Heart right ventricle (tissue), 16 donors: ENCODE data around the gene ENKD1. TPM values are rescaled to one million over a fixed set of nuclear protein-coding genes. Genes with fewer than 3 reads are reported as not detected.
A peak's percentile ranks its signal among the peaks of the same experiment; 100 is the strongest.

Experiments
- ATAC-seq, 8 donors: fragments of 200-7000 bp; cut with Tn5 transposase; one replicate each; pipeline ENCODE4 v1.9.1; 2020; ENCODE audit warnings: mild to moderate bottlenecking in 8 of 8, moderate library complexity in 8 of 8, moderate number of reproducible peaks in 1 of 8
- DNase-seq, 2 donors: peaks; one replicate each; pipeline ENCODE4 v3.0.0-alpha.2; 2020
- H3K27ac ChIP-seq, 10 donors: fragments of 200-600 bp; sonication (generic) in 2 of 10; one replicate each; pipeline versions ENCODE4 v1.5.0 to v1.8.0; 2020 to 2022; ENCODE audit warnings: mild to moderate bottlenecking in 3 of 10
- H3K27me3 ChIP-seq, 7 donors: fragments of 200-600 bp; one replicate each; pipeline ENCODE4 v1.8.0; 2021 to 2022; ENCODE audit warnings: mild to moderate bottlenecking in 2 of 7
- H3K36me3 ChIP-seq, 9 donors: fragments of 200-600 bp; sonication (generic) in 1 of 9; one replicate each; pipeline versions ENCODE4 v1.5.0 to v1.8.0; 2020 to 2022; ENCODE audit warnings: mild to moderate bottlenecking in 2 of 9
- H3K4me1 ChIP-seq, 9 donors: fragments of 200-600 bp; sonication (generic) in 1 of 9; one replicate each; pipeline versions ENCODE4 v1.5.0 to v1.8.0; 2020 to 2022; ENCODE audit warnings: mild to moderate bottlenecking in 4 of 9
- H3K4me3 ChIP-seq, 10 donors: fragments of 200-600 bp; sonication (generic) in 2 of 10; one replicate each; pipeline versions ENCODE4 v1.5.0 to v1.8.0; 2020 to 2022; ENCODE audit warnings: mild to moderate bottlenecking in 7 of 10, moderate library complexity in 2 of 10
- H3K9me3 ChIP-seq, 11 donors: fragments of 200-600 bp in 10 of 11; sonication (generic) in 2 of 11; one replicate each; pipeline versions ENCODE4 v1.5.0 to v1.8.0; 2013 to 2022; ENCODE audit warnings: mild to moderate bottlenecking in 2 of 11, control low read depth in 1 of 11, moderate library complexity in 1 of 11
- WGBS, 2 donors: extraction: QIAGEN DNeasy Blood & Tissue Kit; methylation state at CpG; one replicate each; pipeline ENCODE4 v1.1.7; 2013; ENCODE audit warnings: inconsistent platforms in 1 of 2; 5-methylcytosine and 5-hydroxymethylcytosine counted together
- intact Hi-C, 10 donors: fragments of 100-400 bp; cut with DNase I; formaldehyde crosslinking; loops; one replicate each; pipeline versions ENCODE4 v1.11.1 to v1.14.2; 2022
- polyA plus RNA-seq, 2 donors: library from polyadenylated mRNA; stranded (reverse); fragments of 200-250 nt; gene quantifications; one replicate each; pipeline ENCODE4 v1.2.3, GENCODE V29; 2013
- total RNA-seq, 10 donors: library from RNA; stranded (reverse); fragmentation: NEBNext Ultra II Directional in 3 of 10; extraction: Animal tissue kit (Norgen Biotek cat#: 25700) in 3 of 10; gene quantifications; one replicate each; pipeline versions ENCODE4 v1.2.1 to v1.2.4, GENCODE V29; 2021 to 2023
- TF ChIP-seq, protein P1 (sequence below), 9 donors: fragments of 200-600 bp; sonication (generic) in 2 of 9; IDR thresholded peaks; one replicate each; pipeline versions ENCODE4 v1.5.0 to v1.8.0; 2021 to 2022; ENCODE audit warnings: antibody characterized with exemption in 9 of 9, mild to moderate bottlenecking in 5 of 9, moderate library complexity in 1 of 9
- donor health status: Arrhythmogenic right ventricular cardiomyopathy.
- donor health status: ischemic (EF 13 %, LVEDD 7.1; RV severe dilation, severe dysfunction).
- donor health status: healthy with polysubstance abuse.
- donor health status: DM: no; HTN: yes; CAD: no.
- donor health status: DM: no; HTN: no; CAD: no.
- donor health status: ischemic (EF 25% LVEDD 6.9; RV normal size, moderate dysfunction).
- donor health status: ischemic (EF 25% LVEDD 5.7; RV mildly dilated, moderate dysfunction).
- donor health status: healthy.
- donor health status: DM: yes; HTN: yes; CAD: no.
- donor health status: Ischemic cardiomyopathy.
- donor health status: ischemic (EF 35%, LVEDD 5.7; RV mildly dilated, moderate dysfunction).
- donor health status: nonischemic (EF 11% LVEDD 7.7; RV severe dilation, severe dysfunction).
- donor health status: DM: yes; HTN: yes; CAD: no.
- donor health status: PGD.
- donor health status: ischemic (EF 29% LVEDD 5.4; RV normal size, mild dysfunction).
- donor health status: nonischemic (EF 23%, LVEDD 6.1; RV moderate dilation, normal function).

ENKD1 gene
- total and polyA plus RNA-seq, 12 donors, result 3.6 to 30.9 (median 8.5) TPM

DNA sequence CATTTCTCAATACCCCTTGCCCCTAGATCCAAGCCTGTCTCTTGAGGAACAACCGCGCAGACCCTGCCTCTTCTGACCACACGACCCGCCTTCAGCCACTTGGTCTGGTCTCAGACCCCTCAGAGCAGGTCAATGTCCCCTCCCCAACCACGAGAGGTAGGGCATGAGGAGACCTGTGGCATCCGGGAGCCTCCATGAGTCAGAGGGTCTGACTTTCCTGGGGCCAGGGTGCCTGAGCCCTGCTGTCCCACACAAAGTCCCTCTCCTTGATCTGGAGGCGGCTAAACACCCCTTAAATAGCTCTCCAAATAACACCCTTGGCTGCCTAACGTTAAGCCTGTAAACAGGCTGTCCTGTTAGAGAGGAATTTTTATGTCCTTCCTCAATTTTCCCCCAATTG, 16.5 kb downstream of the ENKD1 start:
- Histone ChIP-seq H3K27me3 (peaks cover 24 to 100% (median 94%) of the 10 kb centered on the region in 7 donors), H3K4me3 (no peak overlapping the region), H3K36me3 (no peaks in the 10 kb centered on the region), H3K4me1 (peaks cover 3 to 36% (median 15%) of the 10 kb centered on the region in 9 donors), H3K9me3 (no peaks in the 10 kb centered on the region), H3K27ac (no peak overlapping the region)
- no peak for DNase-seq
- intact Hi-C loops, result loop anchor here in 2 of 10 donors (5.0 to 10.0 kb wide), 2 partner anchors 85 to 88 kb away; partner anchors contain the start of gene CTCF (in 2 of the 2)
- WGBS, 2 donors, result 63 to 64% methylated on average over 8 of the region's 8 CpGs
- TF ChIP-seq, protein P1, sequence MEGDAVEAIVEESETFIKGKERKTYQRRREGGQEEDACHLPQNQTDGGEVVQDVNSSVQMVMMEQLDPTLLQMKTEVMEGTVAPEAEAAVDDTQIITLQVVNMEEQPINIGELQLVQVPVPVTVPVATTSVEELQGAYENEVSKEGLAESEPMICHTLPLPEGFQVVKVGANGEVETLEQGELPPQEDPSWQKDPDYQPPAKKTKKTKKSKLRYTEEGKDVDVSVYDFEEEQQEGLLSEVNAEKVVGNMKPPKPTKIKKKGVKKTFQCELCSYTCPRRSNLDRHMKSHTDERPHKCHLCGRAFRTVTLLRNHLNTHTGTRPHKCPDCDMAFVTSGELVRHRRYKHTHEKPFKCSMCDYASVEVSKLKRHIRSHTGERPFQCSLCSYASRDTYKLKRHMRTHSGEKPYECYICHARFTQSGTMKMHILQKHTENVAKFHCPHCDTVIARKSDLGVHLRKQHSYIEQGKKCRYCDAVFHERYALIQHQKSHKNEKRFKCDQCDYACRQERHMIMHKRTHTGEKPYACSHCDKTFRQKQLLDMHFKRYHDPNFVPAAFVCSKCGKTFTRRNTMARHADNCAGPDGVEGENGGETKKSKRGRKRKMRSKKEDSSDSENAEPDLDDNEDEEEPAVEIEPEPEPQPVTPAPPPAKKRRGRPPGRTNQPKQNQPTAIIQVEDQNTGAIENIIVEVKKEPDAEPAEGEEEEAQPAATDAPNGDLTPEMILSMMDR (IDR thresholded peaks at IDR 0.05), result no peak
- no peak for ATAC-seq

DNA sequence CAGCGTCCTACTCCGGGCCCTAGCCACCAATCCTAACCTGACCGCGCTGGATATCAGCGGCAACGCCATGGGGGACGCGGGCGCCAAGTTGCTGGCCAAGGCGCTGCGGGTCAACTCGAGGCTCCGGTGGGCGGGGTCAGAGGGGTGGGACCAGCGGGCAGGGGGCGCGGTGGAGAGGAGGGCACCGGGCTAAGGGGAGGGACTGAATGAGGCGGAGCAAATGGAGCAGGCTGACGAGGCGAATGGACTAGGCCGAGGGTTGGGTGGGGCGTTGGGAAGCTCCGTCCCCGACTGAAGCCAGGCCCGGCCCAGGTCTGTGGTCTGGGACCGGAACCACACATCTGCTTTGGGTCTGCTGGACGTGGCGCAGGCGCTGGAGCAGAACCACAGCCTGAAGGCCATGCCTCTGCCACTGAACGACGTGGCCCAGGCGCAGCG, 17.0 kb downstream of the ENKD1 start:
- peak in 1 of 2 donors; percentile 47 for DNase-seq
- Histone ChIP-seq H3K27ac (no peak overlapping the region), H3K36me3 (no peaks in the 10 kb centered on the region), H3K4me1 (peaks cover 3 to 42% (median 16%) of the 10 kb centered on the region in 9 donors), H3K4me3 (no peak overlapping the region), H3K27me3 (peaks cover 24 to 100% (median 92%) of the 10 kb centered on the region in 7 donors), H3K9me3 (no peaks in the 10 kb centered on the region)
- intact Hi-C loops, result loop anchor here in 3 of 10 donors (5.0 to 10.0 kb wide), 2 partner anchors 105 to 127 kb away; no protein-coding TSS in a partner anchor
- peak in 5 of 8 donors; percentile 17 to 43 (median 28) for ATAC-seq
- TF ChIP-seq, protein P1 (IDR thresholded peaks at IDR 0.05), result no peak
- WGBS, 2 donors, result 9 to 18% methylated on average over 30 to 34 of the region's 34 CpGs

DNA sequence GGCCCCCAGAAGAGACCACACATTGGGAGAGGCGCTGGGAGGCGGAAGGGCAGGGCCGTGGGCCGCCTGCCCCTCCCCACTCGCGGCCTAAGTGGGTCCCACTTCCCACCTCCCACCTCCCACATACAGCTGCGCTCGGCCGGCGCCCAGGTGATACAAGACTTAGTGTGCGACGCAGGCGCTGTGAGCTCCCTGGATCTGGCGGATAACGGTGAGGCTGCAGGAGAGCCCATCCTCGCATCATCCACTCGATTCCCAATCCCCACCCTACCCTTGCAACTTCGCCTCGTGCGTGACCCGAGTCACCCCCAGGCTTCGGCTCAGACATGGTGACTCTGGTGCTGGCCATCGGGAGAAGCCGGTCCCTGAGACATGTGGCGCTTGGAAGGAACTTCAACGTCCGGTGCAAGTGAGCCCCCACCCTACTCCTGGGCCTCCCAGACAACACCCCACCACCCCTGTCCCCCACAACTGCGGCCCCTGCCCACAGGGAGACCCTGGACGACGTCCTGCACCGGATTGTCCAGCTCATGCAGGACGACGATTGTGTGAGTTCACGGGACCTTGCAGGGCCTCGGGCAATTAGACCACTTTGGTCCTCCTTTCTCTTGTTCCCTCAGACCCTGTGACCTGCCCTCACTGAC, 17.7 kb downstream of the ENKD1 start:
- TF ChIP-seq, protein P1 (IDR thresholded peaks at IDR 0.05), result no peak
- H3K27me3 ChIP-seq, result peaks cover 24 to 95% (median 85%) of the 10 kb centered on the region in 7 donors
- ATAC-seq, result no peak
- intact Hi-C loops, result loop anchor here in 3 of 10 donors (5.0 to 10.0 kb wide), 2 partner anchors 104 to 127 kb away; no protein-coding TSS in a partner anchor
- H3K36me3 ChIP-seq, result no peaks in the 10 kb centered on the region
- no peak overlapping the region for H3K27ac ChIP-seq
- no peaks in the 10 kb centered on the region for H3K9me3 ChIP-seq
- 42 to 50% methylated on average over 35 of the region's 35 CpGs for WGBS, 2 donors
- H3K4me1 ChIP-seq, result peaks cover 3 to 41% (median 18%) of the 10 kb centered on the region in 9 donors
- no peak overlapping the region for H3K4me3 ChIP-seq
- no peak for DNase-seq

DNA sequence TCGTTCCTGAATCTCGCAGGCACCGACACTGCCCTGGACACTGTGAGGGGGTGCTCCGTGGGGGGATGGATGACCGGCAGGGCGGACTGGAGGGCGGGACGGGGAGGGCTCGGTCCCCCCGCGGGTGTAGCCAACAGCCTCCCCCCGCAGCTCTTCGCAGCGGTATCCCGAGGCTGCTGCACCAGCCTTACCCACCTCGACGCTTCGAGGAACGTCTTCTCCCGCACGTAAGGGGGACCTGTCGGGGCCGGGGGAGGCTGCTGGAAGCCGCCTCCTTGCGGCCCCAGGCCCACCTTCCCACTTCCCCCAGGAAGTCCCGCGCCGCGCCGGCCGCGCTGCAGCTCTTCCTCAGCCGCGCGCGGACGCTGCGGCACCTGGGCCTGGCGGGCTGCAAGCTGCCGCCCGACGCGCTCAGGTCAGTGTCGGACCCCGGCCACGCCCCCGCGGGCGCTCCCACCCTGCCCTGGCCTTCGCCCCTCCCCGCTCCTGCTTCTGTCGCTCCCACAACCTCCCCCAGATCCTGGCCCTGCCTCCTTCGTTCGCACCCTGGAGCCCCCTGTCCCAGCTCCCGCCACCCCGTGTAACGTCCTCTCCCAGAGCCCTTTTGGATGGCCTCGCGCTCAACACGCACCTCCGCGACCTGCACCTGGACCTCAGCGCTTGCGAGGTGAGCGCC, 18.3 kb downstream of the ENKD1 start:
- DNase-seq (no peak), ATAC-seq (no peak)
- H3K36me3 ChIP-seq, result no peaks in the 10 kb centered on the region
- peaks cover 24 to 88% (median 79%) of the 10 kb centered on the region in 7 donors for H3K27me3 ChIP-seq
- intact Hi-C loops, result loop anchor here in 3 of 10 donors (5.0 to 10.0 kb wide), 2 partner anchors 103 to 126 kb away; no protein-coding TSS in a partner anchor
- no peak overlapping the region for H3K27ac ChIP-seq
- 18 to 20% methylated on average over 51 to 65 of the region's 65 CpGs for WGBS, 2 donors
- no peaks in the 10 kb centered on the region for H3K9me3 ChIP-seq
- TF ChIP-seq, protein P1 (IDR thresholded peaks at IDR 0.05), result no peak
- H3K4me3 ChIP-seq, result no peak overlapping the region
- peaks cover 1 to 34% (median 13%) of the 10 kb centered on the region in 9 donors for H3K4me1 ChIP-seq
